Mesenchymal stem cell (in vitro differentiated cells and primary cell): ENCODE measurements around the gene PTCH1.
A peak's percentile ranks its signal among the peaks of the same experiment; 100 is the strongest.

ENCODE experiments used
- DNase-seq: peaks from one replicate; pipeline ENCODE4 v3.0.0-alpha.2; 2013
- H2AFZ ChIP-seq: one replicate; pipeline ENCODE4 v1.6.1; 2013; ENCODE audit warnings: low read depth, mild to moderate bottlenecking, control low read depth, inconsistent platforms, low read length, moderate library complexity
- H2AK5ac ChIP-seq: 2 replicates; pipeline ENCODE4 v1.6.1; 2013; ENCODE audit warnings: low read length, moderate library complexity, mild to moderate bottlenecking, inconsistent platforms; ENCODE audit not compliant: severe bottlenecking
- H2BK120ac ChIP-seq: one replicate; pipeline ENCODE4 v1.6.1; 2013; ENCODE audit warnings: low read depth, mild to moderate bottlenecking, inconsistent platforms, low read length, moderate library complexity
- H2BK12ac ChIP-seq, 2 experiments: one replicate each; pipeline ENCODE4 v1.6.1; 2013; ENCODE audit warnings: inconsistent platforms in 2 of 2, low read length in 2 of 2, mild to moderate bottlenecking in 2 of 2, moderate library complexity in 2 of 2, control low read depth in 1 of 2
- H2BK15ac ChIP-seq: one replicate; pipeline ENCODE4 v1.6.1; 2013; ENCODE audit warnings: mild to moderate bottlenecking, low read depth, inconsistent platforms; ENCODE audit not compliant: poor library complexity, severe bottlenecking
- H2BK5ac ChIP-seq: 2 replicates; pipeline ENCODE4 v1.6.1; 2013; ENCODE audit warnings: low read depth, mild to moderate bottlenecking, low read length, control low read depth, inconsistent platforms; ENCODE audit not compliant: poor library complexity, severe bottlenecking
- H3K14ac ChIP-seq, 2 experiments: one replicate each; pipeline ENCODE4 v1.6.1; 2013; ENCODE audit warnings: inconsistent platforms in 2 of 2, low read length in 2 of 2, control low read depth in 1 of 2, mild to moderate bottlenecking in 1 of 2, moderate library complexity in 1 of 2
- H3K18ac ChIP-seq, 2 experiments: one replicate each; pipeline ENCODE4 v1.6.1; 2013; ENCODE audit warnings: inconsistent platforms in 2 of 2, low read length in 2 of 2, control low read depth in 1 of 2, low read depth in 1 of 2, mild to moderate bottlenecking in 1 of 2
- H3K23ac ChIP-seq, 2 experiments: one replicate each; pipeline ENCODE4 v1.6.1; 2013; ENCODE audit warnings: inconsistent platforms in 2 of 2, low read length in 2 of 2, mild to moderate bottlenecking in 2 of 2, moderate library complexity in 2 of 2, control low read depth in 1 of 2
- H3K27ac ChIP-seq: 2 replicates; pipeline ENCODE4 v1.5.1; 2013; ENCODE audit warnings: mild to moderate bottlenecking, moderate library complexity, low read length, control low read depth, inconsistent platforms; ENCODE audit not compliant: poor library complexity, severe bottlenecking
- H3K27me3 ChIP-seq, 2 experiments: 2 replicates each; pipeline versions ENCODE4 v1.6.1 to v1.7.0; 2013; ENCODE audit warnings: low read length in 2 of 2, mild to moderate bottlenecking in 2 of 2, moderate library complexity in 2 of 2, control low read depth in 1 of 2, inconsistent platforms in 1 of 2; ENCODE audit not compliant: control insufficient read depth in 1 of 2, insufficient read depth in 1 of 2
- H3K36me3 ChIP-seq, 2 experiments: 2 replicates each; pipeline versions ENCODE4 v1.6.1 to v1.7.0; 2013; ENCODE audit warnings: low read length in 2 of 2, control low read depth in 1 of 2, inconsistent platforms in 1 of 2, low read depth in 1 of 2, mild to moderate bottlenecking in 1 of 2; ENCODE audit not compliant: insufficient read depth in 2 of 2, control insufficient read depth in 1 of 2
- H3K4ac ChIP-seq, 2 experiments: one replicate each; pipeline ENCODE4 v1.6.1; 2013; ENCODE audit warnings: inconsistent platforms in 2 of 2, low read length in 2 of 2, mild to moderate bottlenecking in 2 of 2, moderate library complexity in 2 of 2, control low read depth in 1 of 2, low read depth in 1 of 2
- H3K4me1 ChIP-seq: 2 replicates; pipeline ENCODE4 v1.6.1; 2013; ENCODE audit warnings: low read depth, low read length, control low read depth; ENCODE audit not compliant: control insufficient read depth, insufficient read depth
- H3K4me2 ChIP-seq: 2 replicates; pipeline ENCODE4 v1.6.1; 2013; ENCODE audit warnings: low read length, mild to moderate bottlenecking, inconsistent platforms; ENCODE audit not compliant: poor library complexity, severe bottlenecking
- H3K4me3 ChIP-seq, 2 experiments: 2 replicates each; pipeline versions ENCODE4 v1.5.1 to v1.7.0; 2013; ENCODE audit warnings: low read length in 2 of 2, mild to moderate bottlenecking in 2 of 2, control low read depth in 1 of 2, low read depth in 1 of 2; ENCODE audit not compliant: insufficient read depth in 1 of 2
- H3K79me1 ChIP-seq: replicated peaks from 2 replicates; pipeline ENCODE4 v1.6.1; 2013; ENCODE audit warnings: mild to moderate bottlenecking, control low read depth, low read length, inconsistent platforms; ENCODE audit not compliant: poor library complexity, severe bottlenecking
- H3K9ac ChIP-seq: 2 replicates; pipeline ENCODE4 v1.7.0; 2013; ENCODE audit warnings: mild to moderate bottlenecking, low read length, moderate library complexity
- H3K9me3 ChIP-seq: 2 replicates; pipeline ENCODE4 v1.7.0; 2013; ENCODE audit warnings: mild to moderate bottlenecking, low read length; ENCODE audit not compliant: control insufficient read depth
- H4K8ac ChIP-seq: one replicate; pipeline ENCODE4 v1.6.1; 2013; ENCODE audit warnings: inconsistent platforms, mild to moderate bottlenecking, low read length, moderate library complexity
- H4K91ac ChIP-seq: one replicate; pipeline ENCODE4 v1.6.1; 2013; ENCODE audit warnings: mild to moderate bottlenecking, low read length, inconsistent platforms
- WGBS: methylation state at CpG from one replicate; pipeline ENCODE4 v1.1.7; 2013; ENCODE audit warnings: mixed read lengths; 5-methylcytosine and 5-hydroxymethylcytosine counted together

The PTCH1 gene

GRCh38 chr9:95429096-95429495, 87.7 kb downstream of the PTCH1 start:
- H4K91ac ChIP-seq, result no peak overlapping the region
- no peak overlapping the region for H3K23ac ChIP-seq
- H3K4me1 ChIP-seq, result peaks cover 6% of the 10 kb centered on the region
- H3K9ac ChIP-seq, result no peak overlapping the region
- H2BK15ac ChIP-seq, result no peak overlapping the region
- DNase-seq, result peak; percentile 54
- no peak overlapping the region for H2BK5ac ChIP-seq
- no peak overlapping the region for H3K27ac ChIP-seq
- WGBS, result 66% methylated on average over 9 of the region's 10 CpGs
- H2BK12ac ChIP-seq, result no peak overlapping the region
- peaks cover 17% of the 10 kb centered on the region for H3K9me3 ChIP-seq
- no peak overlapping the region for H3K14ac ChIP-seq
- H3K4ac ChIP-seq, result no peak overlapping the region
- no peak overlapping the region for H2AFZ ChIP-seq
- no peak overlapping the region for H4K8ac ChIP-seq
- no peak overlapping the region for H2BK120ac ChIP-seq
- H3K18ac ChIP-seq, result no peak overlapping the region
- H2AK5ac ChIP-seq, result no peak overlapping the region
- H3K27me3 ChIP-seq, result no peaks in the 10 kb centered on the region
- H3K4me2 ChIP-seq, result no peak overlapping the region
- H3K79me1 ChIP-seq, result no peaks in the 10 kb centered on the region
- no peak overlapping the region for H3K4me3 ChIP-seq
- no peaks in the 10 kb centered on the region for H3K36me3 ChIP-seq

GRCh38 chr9:95425910-95426551, 90.7 kb downstream of the PTCH1 start:
- H4K91ac ChIP-seq, result peak overlapping the region; percentile 18
- no peaks in the 10 kb centered on the region for H3K27me3 ChIP-seq
- H3K4me1 ChIP-seq, result peaks cover 5% of the 10 kb centered on the region
- H4K8ac ChIP-seq, result peak overlapping the region; percentile 93
- peak overlapping the region; percentile 97 for H3K27ac ChIP-seq
- H3K4me2 ChIP-seq, result peak overlapping the region; percentile 91
- peaks cover 40% of the 10 kb centered on the region for H3K9me3 ChIP-seq
- H2BK120ac ChIP-seq, result peak overlapping the region; percentile 95
- H3K4ac ChIP-seq, result no peak overlapping the region
- peak; percentile 47 for DNase-seq
- H2AFZ ChIP-seq, result no peak overlapping the region
- H2BK15ac ChIP-seq, result peak overlapping the region; percentile 67
- H3K79me1 ChIP-seq, result peaks cover 11% of the 10 kb centered on the region
- H3K18ac ChIP-seq, result peak overlapping the region; percentile 89 to 90
- peak overlapping the region; percentile 78 for H2AK5ac ChIP-seq
- H2BK5ac ChIP-seq, result no peak overlapping the region
- peak overlapping the region in 1 of 2 experiments; percentile 71 for H2BK12ac ChIP-seq
- peak overlapping the region; percentile 57 to 70 for H3K4me3 ChIP-seq
- peak overlapping the region in 1 of 2 experiments; percentile 40 for H3K23ac ChIP-seq
- peak overlapping the region in 1 of 2 experiments; percentile 57 for H3K14ac ChIP-seq
- peaks cover 0 to 7% of the 10 kb centered on the region in 2 experiments for H3K36me3 ChIP-seq
- H3K9ac ChIP-seq, result peak overlapping the region; percentile 75
- WGBS, result 10% methylated on average over 8 of the region's 11 CpGs

GRCh38 chr9:95422650-95423049, 94.1 kb downstream of the PTCH1 start:
- H2BK12ac ChIP-seq, result no peak overlapping the region
- WGBS, result no CpG with 5 or more reads among the region's 1 CpG
- no peak overlapping the region for H2BK120ac ChIP-seq

DNA sequence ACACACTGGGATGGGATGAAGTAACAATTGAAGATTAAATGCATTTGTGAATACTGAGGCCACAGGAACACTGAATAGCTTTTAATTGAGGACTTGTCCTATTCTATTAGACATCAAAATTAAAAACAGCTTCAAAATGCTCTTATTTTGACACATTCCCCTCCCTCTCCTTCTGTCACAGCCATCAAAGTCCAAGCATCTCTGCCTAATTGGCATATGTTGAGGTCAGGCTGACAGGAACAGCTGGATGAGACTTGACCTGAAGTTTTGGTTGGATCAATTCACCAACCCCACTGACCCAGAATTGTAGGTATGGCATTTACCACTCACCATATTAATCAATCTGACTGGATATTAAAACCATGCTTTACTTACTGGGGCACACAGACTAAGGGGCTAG, 96.3 kb downstream of the PTCH1 start:
- Histone ChIP-seq H3K9me3 (peaks cover 26% of the 10 kb centered on the region), H3K4me2 (no peak overlapping the region), H3K36me3 (peaks cover 0 to 11% of the 10 kb centered on the region in 2 experiments), H3K18ac (no peak overlapping the region), H3K27ac (no peak overlapping the region), H3K27me3 (no peaks in the 10 kb centered on the region), H4K91ac (no peak overlapping the region), H3K23ac (no peak overlapping the region), H2BK120ac (no peak overlapping the region), H3K4me3 (no peak overlapping the region), H3K79me1 (peaks cover 26% of the 10 kb centered on the region), H3K9ac (no peak overlapping the region), H4K8ac (no peak overlapping the region), H2AK5ac (no peak overlapping the region), H2BK12ac (no peak overlapping the region), H2AFZ (no peak overlapping the region), H2BK5ac (no peak overlapping the region), H3K4ac (no peak overlapping the region), H2BK15ac (no peak overlapping the region), H3K14ac (no peak overlapping the region), H3K4me1 (peaks cover 3% of the 10 kb centered on the region)
- DNase-seq, result no peak

More at GRCh38 chr9:95422650-95423049, 94.1 kb downstream of the PTCH1 start:
- Histone ChIP-seq H4K8ac (no peak overlapping the region), H3K4me1 (peaks cover 5% of the 10 kb centered on the region), H2AFZ (no peak overlapping the region), H3K9me3 (peaks cover 26% of the 10 kb centered on the region), H3K14ac (no peak overlapping the region), H2BK5ac (peak overlapping the region; percentile 61), H3K4me3 (no peak overlapping the region), H3K36me3 (peaks cover 0 to 11% of the 10 kb centered on the region in 2 experiments), H2AK5ac (no peak overlapping the region), H3K27ac (no peak overlapping the region), H4K91ac (no peak overlapping the region), H3K4ac (no peak overlapping the region), H3K23ac (no peak overlapping the region), H2BK15ac (no peak overlapping the region), H3K4me2 (no peak overlapping the region), H3K18ac (no peak overlapping the region), H3K27me3 (no peaks in the 10 kb centered on the region), H3K79me1 (peaks cover 22% of the 10 kb centered on the region), H3K9ac (no peak overlapping the region)
- peak; percentile 20 for DNase-seq
